ENCODE measurements around the gene MYOF. TPM values are rescaled to one million over a fixed set of nuclear protein-coding genes. Genes with fewer than 3 reads are reported as not detected.

Gene MYOF
- total and polyA plus RNA-seq, 9 of the 15 experiments (the other 6 are each of a cell fraction or from before 2014, with no cell fraction given): 0.06 to 0.27 TPM; not detected in 7

DNA sequence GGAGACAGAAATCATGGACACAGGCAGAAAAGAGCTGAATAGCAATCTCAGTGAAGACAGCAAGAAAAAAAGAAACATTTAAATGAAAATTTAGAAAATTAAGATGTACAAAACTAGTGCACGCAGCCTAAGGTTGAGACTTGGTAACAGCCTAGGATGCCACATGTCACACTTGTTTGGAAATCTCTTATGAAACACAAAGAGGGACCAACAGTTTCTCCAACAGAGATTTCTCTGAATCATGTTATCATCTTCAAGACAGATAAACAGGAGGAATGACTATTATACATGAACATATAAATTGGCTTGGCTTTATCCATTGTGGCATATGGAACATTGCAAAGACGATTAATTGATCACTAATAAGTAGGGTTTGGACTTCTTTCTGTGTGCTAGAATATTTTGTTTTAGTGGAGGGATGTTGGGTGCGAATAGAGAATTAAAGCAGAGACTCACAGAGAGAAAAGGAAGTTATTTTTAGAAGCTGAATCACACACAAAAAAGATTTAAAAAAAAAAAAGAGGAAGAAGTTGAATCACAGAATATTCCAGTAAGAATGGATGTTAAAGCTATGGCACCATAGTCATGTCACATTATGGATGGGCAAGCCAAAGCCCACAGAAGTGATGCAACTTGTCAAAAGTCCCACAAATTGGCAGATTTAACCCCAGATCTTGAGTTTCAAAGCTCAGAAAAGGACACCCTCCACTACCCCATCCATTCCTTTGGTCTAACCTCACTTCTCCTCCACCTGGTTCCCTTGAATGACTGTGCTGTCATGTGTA is 91.6 kb downstream of the MYOF start:
- POLR2A ChIA-PET: no interaction called here
- 2% methylated on average over 3 of the region's 3 CpGs for WGBS (ENCODE audit: insufficient coverage, low coverage, missing lambda C conversion rate)

More for the DNA sequence above, 91.6 kb downstream of the MYOF start:
- DNase-seq (ENCODE audit: extremely low read depth in 1 of 4, low spot score in 3 of 4) (no peak), ATAC-seq (no peak), FAIRE-seq (no peak)
- no peaks in the 10 kb centered on the region for H3K36me3 ChIP-seq (ENCODE audit: control insufficient read depth, insufficient read depth, low read length)
- H2AFZ ChIP-seq (ENCODE audit: low read depth, low read length): no peak overlapping the region
- CTCF ChIA-PET (ENCODE audit: low intra/inter-chr PET ratio): no interaction called here
- no peaks in the 10 kb centered on the region for H3K79me2 ChIP-seq (ENCODE audit: control insufficient read depth, insufficient read depth, low read length)
- H3K9me3 ChIP-seq (replicated peaks; ENCODE audit: control insufficient read depth, insufficient read depth, low read depth, low read length): no peaks in the 10 kb centered on the region
- H3K9ac ChIP-seq (ENCODE audit: insufficient read depth in 1 of 2, low read depth in 2 of 2, low read length in 2 of 2): no peak overlapping the region
- no peak overlapping the region for H3K27ac ChIP-seq (ENCODE audit: extremely low read depth, low read depth, low read length)
- peaks cover 0 to 16% of the 10 kb centered on the region in 2 experiments; a peak in 1 of 5 replicates for H3K27me3 ChIP-seq (ENCODE audit: control insufficient read depth in 2 of 2, insufficient read depth in 2 of 2, low read length in 2 of 2)
- in situ Hi-C loops (cut with MboI) (no loop called here), intact Hi-C loops (cut with micrococcal nuclease) (no loop called here)
- no peak overlapping the region for H3K4me3 ChIP-seq
- H3K4me2 ChIP-seq (ENCODE audit: insufficient read depth, low read length): no peak overlapping the region
- BruUV-seq (replicated peaks): no TSS peak
- H3K4me1 ChIP-seq (replicated peaks in 1 of 2; ENCODE audit: control insufficient read depth in 2 of 2, insufficient read depth in 2 of 2, low read length in 2 of 2): no peaks in the 10 kb centered on the region
- H3K9me1 ChIP-seq (ENCODE audit: control insufficient read depth, insufficient read depth, low read length): no peaks in the 10 kb centered on the region
- no peak for TF ChIP-seq ILF3 (IDR thresholded peaks at IDR 0.05; ENCODE audit: borderline replicate concordance)
- TF ChIP-seq TRIM24 (IDR thresholded peaks at IDR 0.05): no peak
- TF ChIP-seq ZBTB8A (IDR thresholded peaks at IDR 0.05; ENCODE audit: partially characterized antibody): no peak
- TF ChIP-seq, protein P1, sequence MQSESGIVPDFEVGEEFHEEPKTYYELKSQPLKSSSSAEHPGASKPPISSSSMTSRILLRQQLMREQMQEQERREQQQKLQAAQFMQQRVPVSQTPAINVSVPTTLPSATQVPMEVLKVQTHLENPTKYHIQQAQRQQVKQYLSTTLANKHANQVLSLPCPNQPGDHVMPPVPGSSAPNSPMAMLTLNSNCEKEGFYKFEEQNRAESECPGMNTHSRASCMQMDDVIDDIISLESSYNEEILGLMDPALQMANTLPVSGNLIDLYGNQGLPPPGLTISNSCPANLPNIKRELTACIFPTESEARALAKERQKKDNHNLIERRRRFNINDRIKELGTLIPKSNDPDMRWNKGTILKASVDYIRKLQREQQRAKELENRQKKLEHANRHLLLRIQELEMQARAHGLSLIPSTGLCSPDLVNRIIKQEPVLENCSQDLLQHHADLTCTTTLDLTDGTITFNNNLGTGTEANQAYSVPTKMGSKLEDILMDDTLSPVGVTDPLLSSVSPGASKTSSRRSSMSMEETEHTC (IDR thresholded peaks at IDR 0.05): no peak
- no peak for TF ChIP-seq ZNF584 (CRISPR knock-in tag; IDR thresholded peaks at IDR 0.05; ENCODE audit: low read depth)
- no peak for TF ChIP-seq ZNF766 (CRISPR knock-in tag; conservative IDR thresholded peaks at IDR 0.05)
- TF ChIP-seq SMC3 (conservative IDR thresholded peaks at IDR 0.05; ENCODE audit: insufficient read depth, low read depth, low read length): no peak
- TF ChIP-seq RBM15 (IDR thresholded peaks at IDR 0.05; ENCODE audit: insufficient read depth, low read length): no peak
- no peak for TF ChIP-seq ZNF551 (CRISPR knock-in tag; IDR thresholded peaks at IDR 0.05)
- TF ChIP-seq MCM2 (IDR thresholded peaks at IDR 0.05; ENCODE audit: low read depth): no peak
- TF ChIP-seq, protein P2, sequence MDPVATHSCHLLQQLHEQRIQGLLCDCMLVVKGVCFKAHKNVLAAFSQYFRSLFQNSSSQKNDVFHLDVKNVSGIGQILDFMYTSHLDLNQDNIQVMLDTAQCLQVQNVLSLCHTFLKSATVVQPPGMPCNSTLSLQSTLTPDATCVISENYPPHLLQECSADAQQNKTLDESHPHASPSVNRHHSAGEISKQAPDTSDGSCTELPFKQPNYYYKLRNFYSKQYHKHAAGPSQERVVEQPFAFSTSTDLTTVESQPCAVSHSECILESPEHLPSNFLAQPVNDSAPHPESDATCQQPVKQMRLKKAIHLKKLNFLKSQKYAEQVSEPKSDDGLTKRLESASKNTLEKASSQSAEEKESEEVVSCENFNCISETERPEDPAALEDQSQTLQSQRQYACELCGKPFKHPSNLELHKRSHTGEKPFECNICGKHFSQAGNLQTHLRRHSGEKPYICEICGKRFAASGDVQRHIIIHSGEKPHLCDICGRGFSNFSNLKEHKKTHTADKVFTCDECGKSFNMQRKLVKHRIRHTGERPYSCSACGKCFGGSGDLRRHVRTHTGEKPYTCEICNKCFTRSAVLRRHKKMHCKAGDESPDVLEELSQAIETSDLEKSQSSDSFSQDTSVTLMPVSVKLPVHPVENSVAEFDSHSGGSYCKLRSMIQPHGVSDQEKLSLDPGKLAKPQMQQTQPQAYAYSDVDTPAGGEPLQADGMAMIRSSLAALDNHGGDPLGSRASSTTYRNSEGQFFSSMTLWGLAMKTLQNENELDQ (CRISPR knock-in tag; IDR thresholded peaks at IDR 0.05; ENCODE audit: borderline replicate concordance): no peak
- no peak for TF ChIP-seq CBX2 (IDR thresholded peaks at IDR 0.05; ENCODE audit: insufficient read depth, low read length, poor library complexity, severe bottlenecking)
- TF ChIP-seq GTF2F1 (IDR thresholded peaks at IDR 0.05; ENCODE audit: low read depth, low read length): no peak
- no peak for TF ChIP-seq ZNF586 (CRISPR knock-in tag; conservative IDR thresholded peaks at IDR 0.05)
- TF ChIP-seq RFX5 (IDR thresholded peaks at IDR 0.05; ENCODE audit: low read depth, low read length): no peak
- no peaks in the 10 kb centered on the region for H4K20me1 ChIP-seq (replicated peaks; ENCODE audit: control insufficient read depth, insufficient read depth, low read length)

Measured in K562 (cell line).